Stimulated activated CD4-positive, alpha-beta T cell treated with anti-CD3 and anti-CD28 coated beads, Interleukin-1b, Interleukin-23, amount 100 ng/mL, for 24 hours (primary cell): ENCODE results near the gene RAP1B.
"Not testable (repeated sequence)": the region's sequence is repeated elsewhere in the genome, so short reads cannot be mapped to it uniquely, and the experiment has no call there.

Experiments
- DNase-seq, 4 experiments: peaks; one replicate each; pipeline ENCODE4 v3.0.0-alpha.2; 2020; ENCODE audit warnings: low read depth in 4 of 4, low spot score in 1 of 4

RAP1B gene

GRCh38 chr12:68632486-68632885 is 21.8 kb downstream of the RAP1B start:
- DNase-seq: no peak

- DNase-seq: no peak
Measured at GRCh38 chr12:68633614-68634558, 23.2 kb downstream of the RAP1B start.

- no peak for DNase-seq
Measured at GRCh38 chr12:68636268-68636667, 25.6 kb downstream of the RAP1B start.

GRCh38 chr12:68637439-68637838 is 26.7 kb downstream of the RAP1B start:
- not testable (repeated sequence) for DNase-seq

GRCh38 chr12:68638171-68638570 is 27.5 kb downstream of the RAP1B start:
- DNase-seq: no peak

- no peak for DNase-seq
Measured at GRCh38 chr12:68638721-68639395, 28.2 kb downstream of the RAP1B start.

- DNase-seq: no peak
Measured at GRCh38 chr12:68639396-68639767, 28.7 kb downstream of the RAP1B start.

- DNase-seq: peak in 2 of 4 experiments; percentile 19 to 21
Measured at GRCh38 chr12:68641138-68641537, 30.4 kb downstream of the RAP1B start.

- no peak for DNase-seq
Measured at GRCh38 chr12:68646484-68646883, 35.8 kb downstream of the RAP1B start.

- no peak for DNase-seq
Measured at GRCh38 chr12:68647507-68647906, 36.8 kb downstream of the RAP1B start.

- DNase-seq: no peak
Measured at GRCh38 chr12:68648179-68648578, 37.5 kb downstream of the RAP1B start.

- DNase-seq: no peak
Measured at GRCh38 chr12:68665016-68665569, 54.4 kb downstream of the RAP1B start.

- DNase-seq: no peak
Measured at GRCh38 chr12:68667291-68667690, 56.6 kb downstream of the RAP1B start.

- DNase-seq: no peak
Measured at GRCh38 chr12:68667896-68668295, 57.2 kb downstream of the RAP1B start.

- DNase-seq: no peak
Measured at GRCh38 chr12:68671179-68671578, 60.5 kb downstream of the RAP1B start.

GRCh38 chr12:68673788-68674187 is 63.1 kb downstream of the RAP1B start:
- DNase-seq: no peak

- no peak for DNase-seq
Measured at GRCh38 chr12:68674376-68674775, 63.7 kb downstream of the RAP1B start.

GRCh38 chr12:68675101-68675842 is 64.6 kb downstream of the RAP1B start:
- DNase-seq: peak in 3 of 4 experiments; percentile 7 to 26 (median 9)

- DNase-seq: not testable (repeated sequence)
Measured at GRCh38 chr12:68676854-68677253, 66.2 kb downstream of the RAP1B start.

GRCh38 chr12:68686262-68686594 is 75.5 kb downstream of the RAP1B start:
- no peak for DNase-seq
